HepG2 (cell line): Measurements from ENCODE around the gene QRFPR. TPM values are rescaled to one million over a fixed set of nuclear protein-coding genes. Genes with fewer than 3 reads are reported as not detected.
"Not testable (repeated sequence)": the region's sequence is repeated elsewhere in the genome, so short reads cannot be mapped to it uniquely, and the experiment has no call there.

Experiments used
- ATAC-seq: fragments of 200-7000 bp; cut with Tn5 transposase; 3 replicates; pipeline ENCODE4 v1.9.1; 2020; ENCODE audit warnings: mild to moderate bottlenecking, moderate library complexity
- BruUV-seq: library from RNA; stranded (reverse); fragments of 400-500 nt; replicated peaks from 2 replicates; lab custom pipeline; 2021; lab: Mats Ljungman, UMichigan
- CTCF ChIA-PET: fragments of 300-600 bp; formaldehyde crosslinking; extraction: SDS; loops from one replicate; lab custom pipeline; 2021; ENCODE audit warnings: low total read pairs, inconsistent platforms, low intra/inter-chr PET ratio; lab: Yijun Ruan, JAX
- POLR2A ChIA-PET: fragments of 350-600 bp; sonication (Branson Sonifier 250); formaldehyde crosslinking; loops from one replicate; lab custom pipeline; 2020; ENCODE audit warnings: antibody characterized with exemption, inconsistent platforms; lab: Yijun Ruan, JAX
- DNase-seq: peaks from one replicate; pipeline ENCODE4 v3.0.0-alpha.2; 2015; ENCODE audit warnings: low spot score
- FAIRE-seq: peaks from 3 replicates; lab custom pipeline; 2011; peaks lifted over from hg19 to GRCh38; lab: Jason Lieb, UNC
- H2AFZ ChIP-seq: one replicate; pipeline ENCODE4 v1.6.1; 2011; ENCODE audit warnings: low read length, inconsistent platforms
- H3K27ac ChIP-seq: fragments of 300-600 bp; 3 replicates; pipeline ENCODE4 v1.8.0; 2011; ENCODE audit warnings: mixed run types, mild to moderate bottlenecking, mixed read lengths, low read length, inconsistent platforms; ENCODE audit not compliant: insufficient read depth; ENCODE audit errors: extremely low read length
- H3K27me3 ChIP-seq, 2 experiments: fragments of 200-600 bp in 1 of 2; 2 replicates in 1 of 2; 3 replicates in 1 of 2; pipeline versions ENCODE4 v1.6.0 to v1.8.0; 2011; ENCODE audit warnings: low read length in 2 of 2, mild to moderate bottlenecking in 2 of 2, moderate library complexity in 2 of 2, inconsistent platforms in 1 of 2; ENCODE audit not compliant: insufficient read depth in 2 of 2, control insufficient read depth in 1 of 2
- H3K36me3 ChIP-seq, 2 experiments: fragments of 200-600 bp in 1 of 2; replicated peaks in 1 of 2; 2 replicates in 1 of 2; 3 replicates in 1 of 2; pipeline versions ENCODE4 v1.5.1 to v1.8.0; 2011; ENCODE audit warnings: low read length in 2 of 2, inconsistent platforms in 1 of 2; ENCODE audit not compliant: insufficient read depth in 2 of 2, control insufficient read depth in 1 of 2
- H3K4me1 ChIP-seq: 2 replicates; pipeline ENCODE4 v1.5.1; 2012; ENCODE audit warnings: low read length, inconsistent platforms; ENCODE audit not compliant: insufficient read depth
- H3K4me2 ChIP-seq: 2 replicates; pipeline ENCODE4 v1.6.0; 2011; ENCODE audit warnings: low read depth, low read length, inconsistent platforms
- H3K4me3 ChIP-seq, 3 experiments: fragments of 200-600 bp in 1 of 3; sonication (generic), shearing (Covaris generic) in 1 of 3; replicated peaks in 1 of 3; 2 replicates each; pipeline ENCODE4 v1.5.1; 2011 to 2016; ENCODE audit warnings: low read length in 3 of 3, inconsistent platforms in 2 of 3, low read depth in 2 of 3, mild to moderate bottlenecking in 2 of 3, control low read depth in 1 of 3, mixed read lengths in 1 of 3; ENCODE audit not compliant: insufficient read depth in 1 of 3
- H3K79me2 ChIP-seq: one replicate; pipeline ENCODE4 v1.6.1; 2011; ENCODE audit warnings: low read length, inconsistent platforms; ENCODE audit not compliant: insufficient read depth
- H3K9ac ChIP-seq: 2 replicates; pipeline ENCODE4 v1.6.0; 2011; ENCODE audit warnings: mild to moderate bottlenecking, low read depth, low read length, inconsistent platforms; ENCODE audit not compliant: insufficient read depth
- H3K9me3 ChIP-seq: 2 replicates; pipeline ENCODE4 v1.5.1; 2012; ENCODE audit warnings: mild to moderate bottlenecking, low read length
- H4K20me1 ChIP-seq: 2 replicates; pipeline ENCODE4 v1.6.0; 2011; ENCODE audit warnings: inconsistent platforms, mild to moderate bottlenecking, low read length, moderate library complexity; ENCODE audit not compliant: insufficient read depth
- ATRX ChIP-seq: sonication (generic); formaldehyde crosslinking; IDR thresholded peaks from 2 replicates; pipeline ENCODE4 v1.4.0; 2020; ENCODE audit warnings: missing genetic modification reagents, borderline replicate concordance
- BCL6 ChIP-seq: IDR thresholded peaks from 2 replicates; pipeline ENCODE4 v1.6.1; 2016; ENCODE audit warnings: missing genetic modification reagents, missing compliant biosample characterization
- KAT7 ChIP-seq: IDR thresholded peaks from 2 replicates; pipeline ENCODE4 v1.6.1; 2018; ENCODE audit warnings: borderline replicate concordance, missing compliant biosample characterization
- MTA1 ChIP-seq: sonication (generic); formaldehyde crosslinking; IDR thresholded peaks from 2 replicates; pipeline ENCODE4 v1.4.0; 2020; ENCODE audit warnings: missing genetic modification reagents, mild to moderate bottlenecking, borderline replicate concordance
- PHB2 ChIP-seq: fragments of 450-650 bp; IDR thresholded peaks from 2 replicates; pipeline ENCODE4 v1.6.1; 2018; ENCODE audit not compliant: partially characterized antibody
- REL ChIP-seq: sonication (generic); formaldehyde crosslinking; conservative IDR thresholded peaks from 2 replicates; pipeline ENCODE4 v1.8.0; 2022; ENCODE audit warnings: mild to moderate bottlenecking, missing genetic modification reagents, moderate library complexity
- SSRP1 ChIP-seq: IDR thresholded peaks from 2 replicates; pipeline ENCODE4 v1.6.1; 2016; ENCODE audit warnings: control low read depth
- YEATS2 ChIP-seq: sonication (generic); formaldehyde crosslinking; IDR thresholded peaks from 2 replicates; pipeline ENCODE4 v1.4.0; 2020; ENCODE audit warnings: missing genetic modification reagents, borderline replicate concordance
- ZFP1 ChIP-seq: IDR thresholded peaks from 2 replicates; pipeline ENCODE4 v1.6.1; 2016
- ZNF207 ChIP-seq: fragments of 450-650 bp; IDR thresholded peaks from 2 replicates; pipeline ENCODE4 v1.6.1; 2016; ENCODE audit warnings: antibody characterized with exemption, borderline replicate concordance
- ZNF431 ChIP-seq: sonication (generic); formaldehyde crosslinking; IDR thresholded peaks from 2 replicates; pipeline ENCODE4 v1.9.0; 2022; ENCODE audit warnings: missing genetic modification reagents, low read depth, mild to moderate bottlenecking, borderline replicate concordance
- ZNF451 ChIP-seq: sonication (generic); formaldehyde crosslinking; IDR thresholded peaks from 2 replicates; pipeline ENCODE4 v1.5.0; 2020; ENCODE audit warnings: mild to moderate bottlenecking, missing genetic modification reagents
- WGBS: methylation state at CpG from one replicate; pipeline ENCODE4 v1.1.6; 2017; ENCODE audit warnings: low lambda C conversion rate; 5-methylcytosine and 5-hydroxymethylcytosine counted together
- in situ Hi-C: cut with HindIII; loops from 2 replicates; pipeline ENCODE4 v1.10.0; 2017; ENCODE audit warnings: low pct_unique_long_range_greater_than_20kb; ENCODE audit not compliant: extremely low pct_ligation_motif_present
- intact Hi-C: fragments of 100-400 bp; cut with micrococcal nuclease; formaldehyde crosslinking; loops from one replicate; pipeline ENCODE4 v1.10.0; 2022; ENCODE audit not compliant: unreplicated experiment
- polyA plus RNA-seq, 8 experiments: library from polyadenylated mRNA; depleted of rRNA in 3 of 8; stranded (reverse) in 7 of 8; unstranded in 1 of 8; fragments of >200 nt; fragmentation: Illumina TruSeq in 4 of 8; extraction: Trizol in 4 of 8; gene quantifications; 2 replicates each; pipeline versions ENCODE4 v1.2.1 to v1.2.3, GENCODE V29; 2011 to 2016; ENCODE audit warnings: low read depth in 4 of 8, missing spikeins in 1 of 8, mixed read lengths in 1 of 8; ENCODE audit not compliant: insufficient read depth in 1 of 8
- total RNA-seq, 5 experiments: library from RNA; depleted of rRNA; stranded (reverse); fragments of >200 nt; fragmentation: Illumina TruSeq; extraction: Trizol; gene quantifications; 2 replicates each; pipeline ENCODE4 v1.2.3, GENCODE V29; 2016; ENCODE audit warnings: low read depth in 1 of 5
- TF ChIP-seq, protein P1 (sequence below): sonication (generic); formaldehyde crosslinking; IDR thresholded peaks from 2 replicates; pipeline ENCODE4 v1.5.0; 2020; ENCODE audit warnings: mild to moderate bottlenecking, missing genetic modification reagents
- TF ChIP-seq, protein P2 (sequence below), 2 experiments: sonication (generic) in 1 of 2; formaldehyde crosslinking in 1 of 2; IDR thresholded peaks; 2 replicates each; pipeline versions ENCODE4 v1.4.0 to v1.6.1; 2018 to 2020; ENCODE audit warnings: missing genetic modification reagents in 2 of 2, borderline replicate concordance in 1 of 2, low read depth in 1 of 2, mild to moderate bottlenecking in 1 of 2, missing biosample characterization in 1 of 2

QRFPR gene
- total and polyA plus RNA-seq, 2 of the 13 experiments (the other 11 are each of a cell fraction or from before 2014, with no cell fraction given) = not detected

DNA sequence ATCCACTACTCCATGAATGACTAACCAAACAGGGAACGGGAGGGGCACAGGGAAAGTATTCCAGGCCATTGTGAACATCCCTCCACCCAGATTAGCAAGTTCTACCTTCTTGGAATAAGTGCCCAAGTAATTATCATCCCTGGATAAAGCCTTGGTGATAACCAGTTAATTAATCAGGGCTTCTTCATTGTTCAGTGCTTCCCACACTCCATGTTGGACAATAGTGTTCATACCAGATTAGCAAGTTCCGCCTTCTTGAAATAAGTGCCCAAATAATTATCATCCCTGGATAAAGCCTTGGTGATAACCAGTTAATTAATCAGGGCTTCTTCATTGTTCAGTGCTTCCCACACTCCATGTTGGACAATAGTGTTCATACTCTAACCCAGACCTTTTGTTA, 67.4 kb downstream of the QRFPR start:
- H3K4me1 ChIP-seq, CTCF ChIA-PET, intact Hi-C loops, H3K9me3 ChIP-seq, H3K4me3 ChIP-seq, DNase-seq, H2AFZ ChIP-seq, H3K27me3 ChIP-seq, H3K79me2 ChIP-seq, BruUV-seq, H3K36me3 ChIP-seq, in situ Hi-C loops, H3K27ac ChIP-seq, ATAC-seq, FAIRE-seq, H3K9ac ChIP-seq, POLR2A ChIA-PET, H4K20me1 ChIP-seq, H3K4me2 ChIP-seq: not testable (repeated sequence)
- 0% methylated on average over 2 of the region's 2 CpGs for WGBS

DNA sequence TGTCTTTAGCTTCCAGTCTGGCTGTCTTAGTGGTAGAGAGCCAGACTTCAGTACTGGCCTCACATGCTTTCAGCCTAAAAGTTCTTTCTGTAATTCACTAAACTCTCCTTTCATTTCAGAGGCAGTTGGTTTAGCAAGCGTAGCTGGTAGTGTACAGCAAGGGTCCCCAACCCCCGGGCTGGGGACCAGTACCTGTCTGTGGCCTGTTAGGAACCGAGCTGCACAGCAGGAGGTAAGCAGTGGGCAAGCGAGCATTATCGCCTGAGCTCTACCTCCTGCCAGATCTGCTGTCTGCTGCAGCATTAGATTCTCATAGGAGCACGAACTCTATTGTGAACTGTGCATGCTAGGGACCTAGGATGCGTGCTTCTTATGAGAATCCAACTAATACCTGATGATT, 72.0 kb downstream of the QRFPR start:
- no peaks in the 10 kb centered on the region for H4K20me1 ChIP-seq
- H3K4me3 ChIP-seq = no peak overlapping the region
- H2AFZ ChIP-seq = no peak overlapping the region
- no peak overlapping the region for H3K4me2 ChIP-seq
- ChIA-PET CTCF (no interaction called here), POLR2A (no interaction called here)
- FAIRE-seq = no peak
- intact Hi-C loops (loop anchor here (5.0 kb wide), 1 partner anchor 117 kb away; no protein-coding TSS in a partner anchor), in situ Hi-C loops (no loop called here)
- WGBS = 2% methylated on average over 7 of the region's 7 CpGs
- no peaks in the 10 kb centered on the region for H3K4me1 ChIP-seq
- no peak for ATAC-seq
- no peak overlapping the region for H3K27ac ChIP-seq
- BruUV-seq = no TSS peak
- no peaks in the 10 kb centered on the region for H3K79me2 ChIP-seq
- no peaks in the 10 kb centered on the region for H3K27me3 ChIP-seq
- no peaks in the 10 kb centered on the region for H3K36me3 ChIP-seq
- H3K9me3 ChIP-seq = no peaks in the 10 kb centered on the region
- no peak for DNase-seq
- TF ChIP-seq, protein P1, sequence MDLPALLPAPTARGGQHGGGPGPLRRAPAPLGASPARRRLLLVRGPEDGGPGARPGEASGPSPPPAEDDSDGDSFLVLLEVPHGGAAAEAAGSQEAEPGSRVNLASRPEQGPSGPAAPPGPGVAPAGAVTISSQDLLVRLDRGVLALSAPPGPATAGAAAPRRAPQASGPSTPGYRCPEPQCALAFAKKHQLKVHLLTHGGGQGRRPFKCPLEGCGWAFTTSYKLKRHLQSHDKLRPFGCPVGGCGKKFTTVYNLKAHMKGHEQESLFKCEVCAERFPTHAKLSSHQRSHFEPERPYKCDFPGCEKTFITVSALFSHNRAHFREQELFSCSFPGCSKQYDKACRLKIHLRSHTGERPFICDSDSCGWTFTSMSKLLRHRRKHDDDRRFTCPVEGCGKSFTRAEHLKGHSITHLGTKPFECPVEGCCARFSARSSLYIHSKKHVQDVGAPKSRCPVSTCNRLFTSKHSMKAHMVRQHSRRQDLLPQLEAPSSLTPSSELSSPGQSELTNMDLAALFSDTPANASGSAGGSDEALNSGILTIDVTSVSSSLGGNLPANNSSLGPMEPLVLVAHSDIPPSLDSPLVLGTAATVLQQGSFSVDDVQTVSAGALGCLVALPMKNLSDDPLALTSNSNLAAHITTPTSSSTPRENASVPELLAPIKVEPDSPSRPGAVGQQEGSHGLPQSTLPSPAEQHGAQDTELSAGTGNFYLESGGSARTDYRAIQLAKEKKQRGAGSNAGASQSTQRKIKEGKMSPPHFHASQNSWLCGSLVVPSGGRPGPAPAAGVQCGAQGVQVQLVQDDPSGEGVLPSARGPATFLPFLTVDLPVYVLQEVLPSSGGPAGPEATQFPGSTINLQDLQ (CRISPR knock-in tag) = no peak
- TF ChIP-seq BCL6 (CRISPR knock-in tag) (no peak), REL (CRISPR knock-in tag) (no peak), KAT7 (CRISPR knock-in tag) (no peak), ZNF207 (no peak), PHB2 (no peak), ATRX (CRISPR knock-in tag) (no peak), SSRP1 (no peak), ZNF451 (CRISPR knock-in tag) (no peak), ZFP1 (CRISPR knock-in tag) (no peak), ZNF431 (no peak), MTA1 (no peak), YEATS2 (CRISPR knock-in tag) (no peak)
- TF ChIP-seq, protein P2, sequence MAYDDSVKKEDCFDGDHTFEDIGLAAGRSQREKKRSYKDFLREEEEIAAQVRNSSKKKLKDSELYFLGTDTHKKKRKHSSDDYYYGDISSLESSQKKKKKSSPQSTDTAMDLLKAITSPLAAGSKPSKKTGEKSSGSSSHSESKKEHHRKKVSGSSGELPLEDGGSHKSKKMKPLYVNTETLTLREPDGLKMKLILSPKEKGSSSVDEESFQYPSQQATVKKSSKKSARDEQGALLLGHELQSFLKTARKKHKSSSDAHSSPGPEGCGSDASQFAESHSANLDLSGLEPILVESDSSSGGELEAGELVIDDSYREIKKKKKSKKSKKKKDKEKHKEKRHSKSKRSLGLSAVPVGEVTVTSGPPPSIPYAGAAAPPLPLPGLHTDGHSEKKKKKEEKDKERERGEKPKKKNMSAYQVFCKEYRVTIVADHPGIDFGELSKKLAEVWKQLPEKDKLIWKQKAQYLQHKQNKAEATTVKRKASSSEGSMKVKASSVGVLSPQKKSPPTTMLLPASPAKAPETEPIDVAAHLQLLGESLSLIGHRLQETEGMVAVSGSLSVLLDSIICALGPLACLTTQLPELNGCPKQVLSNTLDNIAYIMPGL (CRISPR knock-in tag; IDR thresholded peaks at IDR 0.05; ENCODE audit: borderline replicate concordance in 1 of 2, low read depth in 1 of 2) = no peak
- no peak overlapping the region for H3K9ac ChIP-seq
